Testis (tissue), 2 donors: Measurements from ENCODE around the gene CD164L2.

ENCODE experiments used
- CTCF ChIP-seq, 3 experiments: fragments of 450-650 bp in 2 of 3; fragments of 200-600 bp in 1 of 3; sonication (generic) in 1 of 3; IDR thresholded peaks; one replicate each; pipeline ENCODE4 v1.5.1; 2016 to 2019; ENCODE audit warnings: antibody characterized with exemption in 3 of 3, mild to moderate bottlenecking in 2 of 3, moderate library complexity in 1 of 3
- POLR2A ChIP-seq: fragments of 450-650 bp; IDR thresholded peaks from one replicate; pipeline ENCODE4 v1.6.1; 2017; ENCODE audit warnings: antibody characterized with exemption, mild to moderate bottlenecking, moderate library complexity

- TF ChIP-seq CTCF (IDR thresholded peaks at IDR 0.05): peak; percentile 90 to 94 (median 93)
- TF ChIP-seq POLR2A: no peak
These were observed 5.3 kb upstream of the CD164L2 start for GRCh38 chr1:27388337-27389005.
